Loucy (cell line): ENCODE results near the gene DNAI1.

Source experiments
- CTCF ChIP-seq: fragments of 200-600 bp; sonication (generic); conservative IDR thresholded peaks from 2 replicates; pipeline ENCODE4 v1.5.1; 2014; ENCODE audit warnings: mild to moderate bottlenecking, antibody characterized with exemption, low read length
- EZH2phosphoT487 ChIP-seq: fragments of 200-600 bp; IDR thresholded peaks from 2 replicates; pipeline ENCODE4 v1.6.1; 2018; ENCODE audit warnings: antibody characterized with exemption, mild to moderate bottlenecking, moderate library complexity, borderline replicate concordance

- TF ChIP-seq CTCF (no peak), EZH2phosphoT487 (no peak)
Observed at GRCh38 chr9:34544035-34544434, 85.4 kb downstream of the DNAI1 start.
